Caco-2 (cell line): ENCODE measurements around the gene CEP164. TPM values are rescaled to one million over a fixed set of nuclear protein-coding genes. Genes with fewer than 3 reads are reported as not detected.

ENCODE experiments used
- BruUV-seq: library from RNA; stranded (reverse); fragments of 400-500 nt; replicated peaks from 2 replicates; lab custom pipeline; 2021; lab: Mats Ljungman, UMichigan
- CTCF ChIA-PET: fragments of 300-600 bp; sonication (Branson Sonifier 250); formaldehyde crosslinking; loops from one replicate; lab custom pipeline; 2022; ENCODE audit warnings: antibody characterized with exemption; lab: Charles Lee
- POLR2A ChIA-PET: fragments of 300-600 bp; sonication (Branson Sonifier 250); formaldehyde crosslinking; loops from one replicate; lab custom pipeline; 2022; ENCODE audit warnings: antibody characterized with exemption; lab: Charles Lee
- DNase-seq, 2 experiments: peaks; one replicate each; pipeline versions ENCODE4 v3.0.0 to v3.0.0-alpha.2; 2020 to 2022
- H3K27me3 ChIP-seq: replicated peaks from 2 replicates; pipeline ENCODE4 v1.6.0; 2011; ENCODE audit warnings: low read length; ENCODE audit not compliant: control insufficient read depth, insufficient read depth
- H3K36me3 ChIP-seq: 2 replicates; pipeline ENCODE4 v1.5.1; 2011; ENCODE audit warnings: low read length; ENCODE audit not compliant: control insufficient read depth, insufficient read depth
- H3K4me1 ChIP-seq: fragments of 250-450 bp; sonication (Bioruptor Pico); 2 replicates; pipeline ENCODE4 v1.5.1; 2020; ENCODE audit warnings: mild to moderate bottlenecking
- H3K4me3 ChIP-seq: 2 replicates; pipeline ENCODE4 v1.5.1; 2011; ENCODE audit warnings: low read depth, mild to moderate bottlenecking, control low read depth, low read length
- H3K9me3 ChIP-seq: fragments of 250-450 bp; sonication (Bioruptor Pico); 2 replicates; pipeline ENCODE4 v1.5.1; 2020; ENCODE audit warnings: mild to moderate bottlenecking, moderate library complexity
- H3K27ac Mint-ChIP-seq: one replicate; pipeline ENCODE4 v1.8.0; 2022; ENCODE audit warnings: mixed read lengths; ENCODE audit not compliant: unreplicated experiment
- H3K27me3 Mint-ChIP-seq: one replicate; pipeline ENCODE4 v1.8.0; 2022; ENCODE audit warnings: mixed read lengths; ENCODE audit not compliant: insufficient read depth, unreplicated experiment
- H3K36me3 Mint-ChIP-seq: one replicate; pipeline ENCODE4 v1.8.0; 2022; ENCODE audit warnings: mild to moderate bottlenecking, mixed read lengths; ENCODE audit not compliant: insufficient read depth, unreplicated experiment
- H3K4me1 Mint-ChIP-seq: one replicate; pipeline ENCODE4 v1.8.0; 2022; ENCODE audit warnings: low read depth, mixed read lengths; ENCODE audit not compliant: unreplicated experiment
- H3K4me3 Mint-ChIP-seq: one replicate; pipeline ENCODE4 v1.8.0; 2022; ENCODE audit warnings: mild to moderate bottlenecking, moderate library complexity, mixed read lengths; ENCODE audit not compliant: unreplicated experiment
- H3K9me3 Mint-ChIP-seq: one replicate; pipeline ENCODE4 v1.8.0; 2022; ENCODE audit warnings: mixed read lengths; ENCODE audit not compliant: unreplicated experiment
- intact Hi-C: fragments of 100-400 bp; cut with micrococcal nuclease; formaldehyde crosslinking; loops from one replicate; pipeline ENCODE4 v1.10.0; 2022; ENCODE audit not compliant: unreplicated experiment
- total RNA-seq: library from RNA; stranded (reverse); gene quantifications from 2 replicates; pipeline ENCODE4 v1.2.3, GENCODE V29; 2022
- TF ChIP-seq, protein P1 (sequence below), 2 experiments: fragments of 200-600 bp in 1 of 2; IDR thresholded peaks; 1 replicate in 1 of 2; 2 replicates in 1 of 2; pipeline versions ENCODE4 v1.5.1 to v1.8.0; 2011 to 2022; ENCODE audit warnings: antibody characterized with exemption in 1 of 2, control low read depth in 1 of 2, inconsistent platforms in 1 of 2, low read depth in 1 of 2, low read length in 1 of 2, mild to moderate bottlenecking in 1 of 2, moderate library complexity in 1 of 2; ENCODE audit not compliant: insufficient read depth in 1 of 2, severe bottlenecking in 1 of 2, unreplicated experiment in 1 of 2

Gene CEP164
- total RNA-seq, 1 experiment from 2014 or later = 48.9 TPM

- peak in 1 of 2 experiments; percentile 25 for DNase-seq
- Mint-ChIP-seq H3K9me3 (no peaks in the 10 kb centered on the region), H3K27me3 (peaks cover 2% of the 10 kb centered on the region), H3K36me3 (no peaks in the 10 kb centered on the region), H3K4me3 (no peak overlapping the region), H3K27ac (no peak overlapping the region), H3K4me1 (peaks cover 5% of the 10 kb centered on the region)
- CTCF ChIA-PET = no interaction called here
- TF ChIP-seq, protein P1, sequence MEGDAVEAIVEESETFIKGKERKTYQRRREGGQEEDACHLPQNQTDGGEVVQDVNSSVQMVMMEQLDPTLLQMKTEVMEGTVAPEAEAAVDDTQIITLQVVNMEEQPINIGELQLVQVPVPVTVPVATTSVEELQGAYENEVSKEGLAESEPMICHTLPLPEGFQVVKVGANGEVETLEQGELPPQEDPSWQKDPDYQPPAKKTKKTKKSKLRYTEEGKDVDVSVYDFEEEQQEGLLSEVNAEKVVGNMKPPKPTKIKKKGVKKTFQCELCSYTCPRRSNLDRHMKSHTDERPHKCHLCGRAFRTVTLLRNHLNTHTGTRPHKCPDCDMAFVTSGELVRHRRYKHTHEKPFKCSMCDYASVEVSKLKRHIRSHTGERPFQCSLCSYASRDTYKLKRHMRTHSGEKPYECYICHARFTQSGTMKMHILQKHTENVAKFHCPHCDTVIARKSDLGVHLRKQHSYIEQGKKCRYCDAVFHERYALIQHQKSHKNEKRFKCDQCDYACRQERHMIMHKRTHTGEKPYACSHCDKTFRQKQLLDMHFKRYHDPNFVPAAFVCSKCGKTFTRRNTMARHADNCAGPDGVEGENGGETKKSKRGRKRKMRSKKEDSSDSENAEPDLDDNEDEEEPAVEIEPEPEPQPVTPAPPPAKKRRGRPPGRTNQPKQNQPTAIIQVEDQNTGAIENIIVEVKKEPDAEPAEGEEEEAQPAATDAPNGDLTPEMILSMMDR (IDR thresholded peaks at IDR 0.05; ENCODE audit: insufficient read depth in 1 of 2, low read depth in 1 of 2, low read length in 1 of 2, severe bottlenecking in 1 of 2, unreplicated experiment in 1 of 2) = no peak
- intact Hi-C loops = no loop called here
- Histone ChIP-seq H3K9me3 (no peaks in the 10 kb centered on the region), H3K4me3 (no peak overlapping the region), H3K27me3 (no peaks in the 10 kb centered on the region), H3K4me1 (peaks cover 16% of the 10 kb centered on the region), H3K36me3 (no peaks in the 10 kb centered on the region)
- BruUV-seq = no TSS peak
- POLR2A ChIA-PET = no interaction called here
Measured at GRCh38 chr11:117421476-117421875, 93.8 kb downstream of the CEP164 start.

GRCh38 chr11:117423046-117423575 is 95.5 kb downstream of the CEP164 start:
- Histone ChIP-seq H3K9me3 (no peaks in the 10 kb centered on the region), H3K4me3 (no peak overlapping the region), H3K4me1 (peaks cover 13% of the 10 kb centered on the region), H3K36me3 (no peaks in the 10 kb centered on the region), H3K27me3 (0 out of 2 replicates have a peak, but pooled peaks cover 1% of the 10 kb centered on the region)
- Mint-ChIP-seq H3K4me3 (no peak overlapping the region), H3K27ac (no peak overlapping the region), H3K9me3 (no peaks in the 10 kb centered on the region), H3K4me1 (peaks cover 5% of the 10 kb centered on the region), H3K36me3 (no peaks in the 10 kb centered on the region), H3K27me3 (peaks cover 10% of the 10 kb centered on the region)
- POLR2A ChIA-PET = no interaction called here
- peak in 1 of 2 experiments; percentile 26 for DNase-seq
- CTCF ChIA-PET = interaction anchor here (0.6 to 0.7 kb wide), 3 partner anchors 384 to 828 kb away, joined by 3 to 5 read pairs (median 3); no protein-coding TSS in a partner anchor
- no TSS peak for BruUV-seq
- TF ChIP-seq, protein P1 (IDR thresholded peaks at IDR 0.05; ENCODE audit: insufficient read depth in 1 of 2, low read depth in 1 of 2, low read length in 1 of 2, severe bottlenecking in 1 of 2, unreplicated experiment in 1 of 2) = no peak
- intact Hi-C loops = no loop called here

- POLR2A ChIA-PET = no interaction called here
Measured at GRCh38 chr11:117424781-117425180, 97.1 kb downstream of the CEP164 start.

More at GRCh38 chr11:117424781-117425180, 97.1 kb downstream of the CEP164 start:
- Histone ChIP-seq H3K4me3 (no peak overlapping the region), H3K36me3 (no peaks in the 10 kb centered on the region), H3K4me1 (no peaks in the 10 kb centered on the region), H3K27me3 (0 out of 2 replicates have a peak, but pooled peaks cover 1% of the 10 kb centered on the region), H3K9me3 (no peaks in the 10 kb centered on the region)
- intact Hi-C loops = no loop called here
- TF ChIP-seq, protein P1 (IDR thresholded peaks at IDR 0.05; ENCODE audit: insufficient read depth in 1 of 2, low read depth in 1 of 2, low read length in 1 of 2, severe bottlenecking in 1 of 2, unreplicated experiment in 1 of 2) = no peak
- no TSS peak for BruUV-seq
- CTCF ChIA-PET = interaction anchor here (0.6 to 5.3 kb wide), 7 partner anchors 9 to 522 kb away, joined by 3 to 132 read pairs (median 21); no protein-coding TSS in a partner anchor
- Mint-ChIP-seq H3K4me1 (no peaks in the 10 kb centered on the region), H3K27ac (no peak overlapping the region), H3K27me3 (peaks cover 12% of the 10 kb centered on the region), H3K9me3 (no peaks in the 10 kb centered on the region), H3K36me3 (no peaks in the 10 kb centered on the region), H3K4me3 (no peak overlapping the region)
- no peak for DNase-seq
